H4 (cell line): ENCODE data around the gene RNF19B. TPM values are rescaled to one million over a fixed set of nuclear protein-coding genes. Genes with fewer than 3 reads are reported as not detected.

ENCODE experiments used
- DNase-seq: peaks from one replicate; pipeline ENCODE4 v3.0.0-alpha.2; 2015; ENCODE audit warnings: low spot score
- total RNA-seq: library from RNA; depleted of rRNA; stranded (reverse); fragments of >200 nt; shearing (Covaris generic); gene quantifications from 2 replicates; pipeline ENCODE4 v1.2.3, GENCODE V29; 2014

The RNF19B gene
- total RNA-seq, 1 experiment from 2014 or later, result 7.5 TPM

- DNase-seq, result no peak
Measured at GRCh38 chr1:32901823-32902534, 62.6 kb downstream of the RNF19B start.

GRCh38 chr1:32900956-32901822, 63.4 kb downstream of the RNF19B start, which contains the start of gene TMEM54:
TMEM54 (minus strand) TSS chr1:32901389; CDS start chr1:32901238, 151 bp downstream.
- DNase-seq, result no peak

- DNase-seq, result no peak
Measured at GRCh38 chr1:32900371-32900955, 64.1 kb downstream of the RNF19B start.

GRCh38 chr1:32899586-32900296, 64.9 kb downstream of the RNF19B start:
- no peak for DNase-seq

GRCh38 chr1:32898958-32899357, 65.7 kb downstream of the RNF19B start:
- DNase-seq, result no peak

- DNase-seq, result no peak
Measured at GRCh38 chr1:32898056-32898455, 66.6 kb downstream of the RNF19B start.

GRCh38 chr1:32897082-32898049, 67.2 kb downstream of the RNF19B start:
- DNase-seq, result no peak

GRCh38 chr1:32896451-32896850, 68.2 kb downstream of the RNF19B start:
- no peak for DNase-seq

GRCh38 chr1:32895325-32896215, 69.0 kb downstream of the RNF19B start:
- DNase-seq, result no peak

- DNase-seq, result no peak
Measured at GRCh38 chr1:32894681-32895080, 69.9 kb downstream of the RNF19B start.

- DNase-seq, result no peak
Measured at GRCh38 chr1:32894019-32894600, 70.5 kb downstream of the RNF19B start.

- no peak for DNase-seq
Measured at GRCh38 chr1:32893198-32894018, 71.2 kb downstream of the RNF19B start.

GRCh38 chr1:32892368-32893197, 72.0 kb downstream of the RNF19B start:
- DNase-seq, result no peak

- DNase-seq, result no peak
Measured at GRCh38 chr1:32891630-32892029, 73.0 kb downstream of the RNF19B start.

GRCh38 chr1:32891241-32891570, 73.4 kb downstream of the RNF19B start:
- DNase-seq, result no peak

- no peak for DNase-seq
Measured at GRCh38 chr1:32890516-32891240, 73.9 kb downstream of the RNF19B start.

- DNase-seq, result no peak
Measured at GRCh38 chr1:32889731-32890278, 74.8 kb downstream of the RNF19B start.
